Measurements from ENCODE around the gene ATG4C. TPM values are rescaled to one million over a fixed set of nuclear protein-coding genes. Genes with fewer than 3 reads are reported as not detected.

Gene ATG4C
- total RNA-seq, 1 donor from 2014 or later = 9.7 TPM

DNA sequence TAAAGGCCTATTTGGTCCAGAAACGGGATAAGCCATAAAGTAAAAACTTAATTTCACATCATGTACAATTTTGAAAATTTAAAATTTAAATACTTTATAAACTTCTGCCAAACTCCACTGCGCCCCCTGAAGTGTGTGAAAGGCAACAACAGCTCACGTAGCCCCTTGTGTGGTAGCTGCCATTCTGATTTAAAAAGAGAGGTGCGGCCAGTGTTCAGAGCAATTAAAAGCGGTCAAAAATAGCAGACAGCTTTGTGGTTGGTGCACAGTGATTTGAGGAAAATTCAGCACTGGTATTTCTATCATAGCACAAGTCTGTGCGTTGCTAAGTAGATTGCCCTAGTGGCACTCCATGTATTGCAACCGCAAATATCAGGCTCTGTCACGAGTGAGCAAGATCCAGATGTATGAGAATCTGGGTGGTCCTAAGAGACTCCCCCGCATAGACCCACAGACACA is 122.5 kb downstream of the ATG4C start:
- Histone ChIP-seq H3K9me3 (no peaks in the 10 kb centered on the region), H3K27me3 (no peaks in the 10 kb centered on the region), H3K4me1 (no peaks in the 10 kb centered on the region), H3K36me3 (no peaks in the 10 kb centered on the region), H3K4me3 (no peak overlapping the region), H3K27ac (no peak overlapping the region)
- TF ChIP-seq CTCF (IDR thresholded peaks at IDR 0.05) = no peak
- no peak for DNase-seq (ENCODE audit: low spot score in 2 of 2)
- intact Hi-C loops (cut with DNase I) = no loop called here

DNA sequence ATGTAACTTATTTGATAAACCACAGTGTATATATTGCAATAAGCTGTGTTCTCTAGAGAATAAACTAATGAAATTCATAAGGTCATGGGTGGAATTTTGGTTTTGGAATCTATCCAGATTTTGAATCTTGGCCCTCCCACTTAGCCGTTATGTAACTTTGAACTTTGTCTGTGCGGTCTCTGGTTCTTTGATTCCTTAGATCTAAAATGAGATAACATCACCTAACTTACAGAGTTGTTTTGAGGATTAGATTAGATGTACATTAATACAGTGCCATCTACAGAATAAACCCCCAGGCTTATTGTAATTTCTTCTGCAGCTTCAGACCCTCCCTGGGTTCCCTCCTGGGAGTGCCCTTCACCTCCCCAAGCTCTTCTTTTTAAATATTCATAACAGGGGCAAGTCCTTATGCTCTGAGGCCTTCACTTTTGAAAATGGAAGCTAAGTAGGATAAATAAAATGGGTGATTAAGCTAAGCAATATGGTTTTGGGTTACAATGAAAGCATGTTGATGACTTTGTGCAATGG is 124.3 kb downstream of the ATG4C start:
- H3K4me1 ChIP-seq = no peaks in the 10 kb centered on the region
- H3K9me3 ChIP-seq = no peaks in the 10 kb centered on the region
- no peak for TF ChIP-seq CTCF (IDR thresholded peaks at IDR 0.05)
- H3K27me3 ChIP-seq = no peaks in the 10 kb centered on the region
- no peak overlapping the region for H3K27ac ChIP-seq
- H3K36me3 ChIP-seq = no peaks in the 10 kb centered on the region
- no peak overlapping the region for H3K4me3 ChIP-seq
- intact Hi-C loops (cut with DNase I) = no loop called here
- no peak for DNase-seq (ENCODE audit: low spot score in 2 of 2)

DNA sequence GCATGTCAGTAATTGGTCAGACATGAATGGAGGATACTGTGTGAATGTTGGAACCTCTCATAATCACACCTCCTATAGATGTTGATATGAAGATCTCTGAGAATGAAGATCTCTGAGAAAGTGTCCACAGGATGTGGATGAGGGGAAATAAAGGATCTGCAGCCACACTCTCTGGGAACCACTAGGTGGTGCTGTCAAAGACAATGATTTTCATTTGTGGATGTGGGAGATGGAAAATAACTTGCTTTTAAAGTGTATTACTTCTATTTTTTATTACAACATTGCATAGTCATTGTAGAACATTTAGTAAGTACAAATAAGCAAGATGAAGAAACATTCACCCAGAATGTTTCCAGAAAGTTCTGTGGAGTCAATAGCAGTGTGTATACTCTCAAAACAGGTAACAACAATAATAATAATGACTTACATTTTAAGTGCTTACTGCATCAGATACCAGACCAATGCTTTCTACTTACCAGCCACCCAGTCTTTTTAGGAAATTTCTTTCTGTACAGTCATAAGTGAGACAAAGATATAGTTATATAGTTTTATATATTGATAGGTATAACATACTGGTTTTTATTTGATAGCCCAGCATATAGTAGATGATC is 128.2 kb downstream of the ATG4C start:
- H3K9me3 ChIP-seq = no peaks in the 10 kb centered on the region
- H3K4me3 ChIP-seq = no peak overlapping the region
- intact Hi-C loops (cut with DNase I) = no loop called here
- H3K36me3 ChIP-seq = no peaks in the 10 kb centered on the region
- no peaks in the 10 kb centered on the region for H3K4me1 ChIP-seq
- TF ChIP-seq CTCF (IDR thresholded peaks at IDR 0.05) = peak in 1 of 3 experiments; percentile 24
- DNase-seq (ENCODE audit: low spot score in 2 of 2) = no peak
- H3K27me3 ChIP-seq = no peaks in the 10 kb centered on the region
- no peak overlapping the region for H3K27ac ChIP-seq

Other genes starting within 250 kb of the ATG4C start
- not detected for gene ANGPTL3, start 186.6 kb upstream of the ATG4C start, total RNA-seq
- gene DOCK7, start 95.7 kb upstream of the ATG4C start, total RNA-seq = 46.0 TPM